HPDE6-E6E7 (cell line): ENCODE results near the gene SLC2A13.
"Not testable (repeated sequence)": the region's sequence is repeated elsewhere in the genome, so short reads cannot be mapped to it uniquely, and the experiment has no call there.

Experiments used
- DNase-seq: peaks from one replicate; pipeline ENCODE4 v3.0.0; 2011; ENCODE audit warnings: missing footprints; ENCODE audit errors: extremely low spot score

Gene SLC2A13

GRCh38 chr12:40105265-40105514 lies 691 bp downstream of the SLC2A13 start:
- no peak for DNase-seq

- no peak for DNase-seq
These were observed 1.2 kb downstream of the SLC2A13 start for GRCh38 chr12:40104461-40105264.

GRCh38 chr12:40103043-40103442 lies 2.8 kb downstream of the SLC2A13 start:
- no peak for DNase-seq

- DNase-seq, result no peak
These were observed 4.1 kb downstream of the SLC2A13 start for GRCh38 chr12:40101747-40102146.

GRCh38 chr12:40099423-40099853 lies 6.4 kb downstream of the SLC2A13 start:
- DNase-seq, result no peak

GRCh38 chr12:40098406-40099145 lies 7.3 kb downstream of the SLC2A13 start:
- DNase-seq, result no peak

- no peak for DNase-seq
These were observed 12.4 kb downstream of the SLC2A13 start for GRCh38 chr12:40093512-40093911.

GRCh38 chr12:40086471-40086870 lies 19.4 kb downstream of the SLC2A13 start:
- DNase-seq, result no peak

GRCh38 chr12:40078266-40078665 lies 27.6 kb downstream of the SLC2A13 start:
- no peak for DNase-seq

- no peak for DNase-seq
These were observed 30.4 kb downstream of the SLC2A13 start for GRCh38 chr12:40075458-40075857.

- DNase-seq, result no peak
These were observed 37.5 kb downstream of the SLC2A13 start for GRCh38 chr12:40068416-40068815.

GRCh38 chr12:40065636-40066035 lies 40.2 kb downstream of the SLC2A13 start:
- DNase-seq, result no peak

- DNase-seq, result no peak
These were observed 42.5 kb downstream of the SLC2A13 start for GRCh38 chr12:40063414-40063813.

GRCh38 chr12:40058721-40059190 lies 47.1 kb downstream of the SLC2A13 start:
- DNase-seq, result no peak

GRCh38 chr12:40056373-40056772 lies 49.5 kb downstream of the SLC2A13 start:
- DNase-seq, result no peak

- DNase-seq, result no peak
These were observed 50.1 kb downstream of the SLC2A13 start for GRCh38 chr12:40055776-40056175.

GRCh38 chr12:40055228-40055579 lies 50.7 kb downstream of the SLC2A13 start:
- no peak for DNase-seq

- DNase-seq, result no peak
These were observed 51.2 kb downstream of the SLC2A13 start for GRCh38 chr12:40054555-40055227.

- DNase-seq, result no peak
These were observed 56.6 kb downstream of the SLC2A13 start for GRCh38 chr12:40049268-40049667.

- DNase-seq, result not testable (repeated sequence)
These were observed 58.9 kb downstream of the SLC2A13 start for GRCh38 chr12:40047002-40047401.

GRCh38 chr12:40045656-40046055 lies 60.2 kb downstream of the SLC2A13 start:
- DNase-seq, result no peak

- DNase-seq, result no peak
These were observed 61.5 kb downstream of the SLC2A13 start for GRCh38 chr12:40044396-40044795.

- no peak for DNase-seq
These were observed 66.3 kb downstream of the SLC2A13 start for GRCh38 chr12:40039598-40039997.
